Measurements from ENCODE around the gene C14orf132. TPM values are rescaled to one million over a fixed set of nuclear protein-coding genes. Genes with fewer than 3 reads are reported as not detected.

C14orf132 gene
- total RNA-seq, 1 donor from 2014 or later: 38.2 TPM

- TF ChIP-seq CTCF (conservative IDR thresholded peaks at IDR 0.05): no peak
- Mint-ChIP-seq H3K36me3 (ENCODE audit: low read depth) (no peaks in the 10 kb centered on the region), H3K27ac (ENCODE audit: unreplicated experiment) (no peak overlapping the region), H3K4me3 (no peak overlapping the region), H3K27me3 (ENCODE audit: low read depth) (peaks cover 10% of the 10 kb centered on the region), H3K4me1 (peaks cover 6% of the 10 kb centered on the region), H3K9me3 (no peaks in the 10 kb centered on the region)
- DNase-seq (ENCODE audit: low read depth, low spot score): no peak
Measured at GRCh38 chr14:96104469-96105057, 65.4 kb downstream of the C14orf132 start.

- no peak overlapping the region for H3K4me3 Mint-ChIP-seq
- H3K4me1 Mint-ChIP-seq: peaks cover 6% of the 10 kb centered on the region
- H3K9me3 Mint-ChIP-seq: no peaks in the 10 kb centered on the region
- TF ChIP-seq CTCF (conservative IDR thresholded peaks at IDR 0.05): no peak
- H3K27ac Mint-ChIP-seq (ENCODE audit: unreplicated experiment): no peak overlapping the region
- no peaks in the 10 kb centered on the region for H3K36me3 Mint-ChIP-seq (ENCODE audit: low read depth)
- H3K27me3 Mint-ChIP-seq (ENCODE audit: low read depth): peaks cover 10% of the 10 kb centered on the region
- DNase-seq (ENCODE audit: low read depth, low spot score): no peak
Measured at GRCh38 chr14:96105089-96105925, 66.1 kb downstream of the C14orf132 start.

- H3K27me3 Mint-ChIP-seq (ENCODE audit: low read depth): peaks cover 10% of the 10 kb centered on the region
- TF ChIP-seq CTCF (conservative IDR thresholded peaks at IDR 0.05): no peak
- H3K4me3 Mint-ChIP-seq: no peak overlapping the region
- no peak for DNase-seq (ENCODE audit: low read depth, low spot score)
- no peaks in the 10 kb centered on the region for H3K4me1 Mint-ChIP-seq
- no peaks in the 10 kb centered on the region for H3K36me3 Mint-ChIP-seq (ENCODE audit: low read depth)
- no peaks in the 10 kb centered on the region for H3K9me3 Mint-ChIP-seq
- no peak overlapping the region for H3K27ac Mint-ChIP-seq (ENCODE audit: unreplicated experiment)
Measured at GRCh38 chr14:96105926-96106441, 66.8 kb downstream of the C14orf132 start.

GRCh38 chr14:96106891-96107290 is 67.7 kb downstream of the C14orf132 start:
- DNase-seq (ENCODE audit: low read depth, low spot score): no peak
- peaks cover 3% of the 10 kb centered on the region for H3K9me3 Mint-ChIP-seq
- no peak overlapping the region for H3K27ac Mint-ChIP-seq (ENCODE audit: unreplicated experiment)
- peaks cover 3% of the 10 kb centered on the region for H3K36me3 Mint-ChIP-seq (ENCODE audit: low read depth)
- no peak overlapping the region for H3K4me3 Mint-ChIP-seq
- no peak for TF ChIP-seq CTCF (conservative IDR thresholded peaks at IDR 0.05)
- H3K4me1 Mint-ChIP-seq: no peaks in the 10 kb centered on the region
- peaks cover 10% of the 10 kb centered on the region for H3K27me3 Mint-ChIP-seq (ENCODE audit: low read depth)

GRCh38 chr14:96108061-96108795 is 69.1 kb downstream of the C14orf132 start:
- no peaks in the 10 kb centered on the region for H3K4me1 Mint-ChIP-seq
- no peak overlapping the region for H3K27ac Mint-ChIP-seq (ENCODE audit: unreplicated experiment)
- peaks cover 6% of the 10 kb centered on the region for H3K9me3 Mint-ChIP-seq
- H3K27me3 Mint-ChIP-seq (ENCODE audit: low read depth): peaks cover 10% of the 10 kb centered on the region
- TF ChIP-seq CTCF (conservative IDR thresholded peaks at IDR 0.05): no peak
- no peak for DNase-seq (ENCODE audit: low read depth, low spot score)
- peaks cover 3% of the 10 kb centered on the region for H3K36me3 Mint-ChIP-seq (ENCODE audit: low read depth)
- H3K4me3 Mint-ChIP-seq: no peak overlapping the region
